Subcutaneous abdominal adipose tissue (tissue), 5 donors: ENCODE data around the gene NIPBL.
"Not testable (repeated sequence)": the region's sequence is repeated elsewhere in the genome, so short reads cannot be mapped to it uniquely, and the experiment has no call there.

ENCODE experiments used
- H3K27ac ChIP-seq: one replicate; pipeline ENCODE4 v1.7.0; 2013; ENCODE audit warnings: low read depth, mild to moderate bottlenecking, inconsistent platforms, low read length, moderate library complexity
- H3K27me3 ChIP-seq, 5 donors: one replicate each; pipeline ENCODE4 v1.7.0; 2013; ENCODE audit warnings: low read length in 5 of 5, inconsistent platforms in 1 of 5; ENCODE audit not compliant: control insufficient read depth in 5 of 5, insufficient read depth in 4 of 5
- H3K36me3 ChIP-seq, 5 donors: one replicate each; pipeline ENCODE4 v1.7.0; 2013; ENCODE audit warnings: low read length in 5 of 5; ENCODE audit not compliant: control insufficient read depth in 5 of 5, insufficient read depth in 5 of 5
- H3K4me1 ChIP-seq, 5 donors: one replicate each; pipeline ENCODE4 v1.7.0; 2013; ENCODE audit warnings: low read length in 5 of 5, mild to moderate bottlenecking in 3 of 5, moderate library complexity in 1 of 5; ENCODE audit not compliant: control insufficient read depth in 5 of 5, insufficient read depth in 5 of 5
- H3K4me3 ChIP-seq, 5 donors: one replicate each; pipeline ENCODE4 v1.7.0; 2013; ENCODE audit warnings: low read length in 5 of 5, low read depth in 1 of 5
- H3K9ac ChIP-seq, 5 donors: one replicate each; pipeline ENCODE4 v1.7.0; 2013; ENCODE audit warnings: low read length in 5 of 5, mild to moderate bottlenecking in 4 of 5, moderate library complexity in 3 of 5
- H3K9me3 ChIP-seq, 5 donors: one replicate each; pipeline ENCODE4 v1.7.0; 2013; ENCODE audit warnings: low read length in 5 of 5; ENCODE audit not compliant: control insufficient read depth in 5 of 5
- donor health status: healthy.
- donor health status: healthy.
- donor health status: healthy.
- donor health status: healthy.
- donor health status: healthy.

NIPBL gene

GRCh38 chr5:37090781-37091180 is 214.2 kb downstream of the NIPBL start:
- Histone ChIP-seq H3K36me3 (peaks cover 0 to 13% (median 5%) of the 10 kb centered on the region in 5 donors), H3K4me1 (no peaks in the 10 kb centered on the region), H3K27me3 (no peaks in the 10 kb centered on the region), H3K9ac (no peak overlapping the region), H3K27ac (no peak overlapping the region), H3K9me3 (peaks cover 0 to 3% (median 0%) of the 10 kb centered on the region in 5 donors), H3K4me3 (no peak overlapping the region)

- H3K36me3 ChIP-seq, H3K27me3 ChIP-seq, H3K27ac ChIP-seq, H3K4me3 ChIP-seq, H3K4me1 ChIP-seq, H3K9ac ChIP-seq: not testable (repeated sequence)
- peaks cover 0 to 16% (median 3%) of the 10 kb centered on the region in 5 donors for H3K9me3 ChIP-seq
These were observed 217.2 kb downstream of the NIPBL start for GRCh38 chr5:37093795-37094194.

GRCh38 chr5:37099267-37099666 is 222.7 kb downstream of the NIPBL start:
- peaks cover 0 to 28% (median 9%) of the 10 kb centered on the region in 5 donors for H3K9me3 ChIP-seq
- H3K9ac ChIP-seq, H3K4me3 ChIP-seq, H3K27ac ChIP-seq, H3K4me1 ChIP-seq, H3K27me3 ChIP-seq: not testable (repeated sequence)
- H3K36me3 ChIP-seq = peaks cover 3 to 15% (median 9%) of the 10 kb centered on the region in 5 donors

DNA sequence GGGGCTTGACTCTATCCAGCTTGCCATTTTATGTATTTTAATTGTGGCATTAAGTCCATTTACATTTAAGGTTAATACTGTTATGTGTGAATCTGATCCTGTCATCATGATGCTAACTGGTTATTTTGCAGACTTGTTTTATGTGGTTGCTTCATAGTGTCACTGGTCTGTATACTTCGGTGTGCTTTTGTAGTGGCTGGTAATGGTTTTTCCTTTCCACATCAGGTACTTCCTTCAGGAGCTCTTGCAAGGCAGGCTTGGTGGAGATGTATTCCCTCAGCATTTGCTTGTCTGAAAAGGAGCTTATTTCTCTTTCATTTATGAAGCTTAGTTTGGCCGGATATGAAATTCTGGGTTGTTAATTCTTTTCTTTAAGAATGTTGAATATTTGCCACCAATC is 226.7 kb downstream of the NIPBL start:
- H3K36me3 ChIP-seq = peaks cover 30 to 37% (median 32%) of the 10 kb centered on the region in 5 donors
- no peaks in the 10 kb centered on the region for H3K27me3 ChIP-seq
- H3K27ac ChIP-seq = no peak overlapping the region
- peaks cover 0 to 12% (median 6%) of the 10 kb centered on the region in 5 donors for H3K9me3 ChIP-seq
- H3K9ac ChIP-seq = no peak overlapping the region
- no peaks in the 10 kb centered on the region for H3K4me1 ChIP-seq
- H3K4me3 ChIP-seq = no peak overlapping the region

GRCh38 chr5:37109338-37109737 is 232.8 kb downstream of the NIPBL start:
- Histone ChIP-seq H3K27ac (no peak overlapping the region), H3K9ac (no peak overlapping the region), H3K36me3 (peaks cover 49 to 56% (median 55%) of the 10 kb centered on the region in 5 donors), H3K4me1 (no peaks in the 10 kb centered on the region), H3K4me3 (no peak overlapping the region), H3K27me3 (no peaks in the 10 kb centered on the region), H3K9me3 (no peaks in the 10 kb centered on the region)

GRCh38 chr5:37110135-37110534 is 233.6 kb downstream of the NIPBL start:
- H3K36me3 ChIP-seq = peaks cover 47 to 58% (median 55%) of the 10 kb centered on the region in 5 donors

DNA sequence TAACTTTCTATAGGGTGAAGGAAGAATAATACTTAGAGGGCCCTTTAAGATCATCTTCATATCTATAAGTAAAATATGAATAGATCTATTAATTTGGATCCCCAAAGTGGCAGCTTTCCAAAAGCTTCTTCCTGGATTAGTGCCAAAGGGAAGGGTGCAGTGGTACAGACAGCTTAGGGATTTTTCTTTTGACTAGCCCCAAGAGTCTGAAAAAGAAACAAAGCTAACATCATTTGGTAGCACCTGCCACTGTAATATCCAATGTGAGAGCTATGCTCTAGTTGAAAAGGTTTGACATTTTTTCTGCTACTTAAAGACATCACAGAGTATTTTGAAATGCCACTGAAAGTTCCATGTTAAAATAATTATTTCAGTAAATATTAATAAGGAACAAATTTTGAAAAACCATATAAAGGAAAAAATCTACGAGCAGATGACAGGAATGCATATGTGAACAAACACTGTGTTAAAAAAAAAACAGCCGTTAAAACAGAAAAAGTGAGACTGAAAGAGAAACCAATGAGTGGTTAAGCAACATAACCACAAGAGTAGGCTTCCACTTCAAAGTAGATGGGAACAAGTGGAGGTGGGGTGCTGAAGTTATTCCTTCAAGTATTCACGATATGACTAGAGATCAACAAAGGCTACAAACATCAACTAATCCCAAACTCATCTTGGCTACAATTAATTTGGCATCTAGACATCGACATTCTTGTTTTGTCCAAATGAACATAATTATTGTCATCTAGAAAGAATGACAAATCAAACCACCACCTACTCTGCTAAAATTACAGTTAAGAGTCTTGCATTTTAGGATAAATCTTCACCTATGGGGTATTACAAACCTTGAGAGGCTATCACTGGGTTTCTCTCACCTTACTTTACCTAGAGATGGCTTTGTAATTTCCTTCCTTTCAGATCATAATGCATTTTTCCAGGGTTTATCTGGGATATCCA is 235.1 kb downstream of the NIPBL start:
- H3K9me3 ChIP-seq = no peaks in the 10 kb centered on the region
- peaks cover 0 to 8% (median 0%) of the 10 kb centered on the region in 5 donors for H3K4me1 ChIP-seq
- peaks cover 42 to 58% (median 54%) of the 10 kb centered on the region in 5 donors for H3K36me3 ChIP-seq
- H3K9ac ChIP-seq = no peak overlapping the region
- no peak overlapping the region for H3K27ac ChIP-seq
- H3K4me3 ChIP-seq = no peak overlapping the region
- H3K27me3 ChIP-seq = no peaks in the 10 kb centered on the region

More at GRCh38 chr5:37110135-37110534, 233.6 kb downstream of the NIPBL start:
- Histone ChIP-seq H3K27me3 (no peaks in the 10 kb centered on the region), H3K4me3 (no peak overlapping the region), H3K27ac (no peak overlapping the region), H3K9me3 (no peaks in the 10 kb centered on the region), H3K4me1 (no peaks in the 10 kb centered on the region), H3K9ac (no peak overlapping the region)

GRCh38 chr5:37112383-37112991 is 235.9 kb downstream of the NIPBL start:
- no peaks in the 10 kb centered on the region for H3K27me3 ChIP-seq
- H3K4me3 ChIP-seq = no peak overlapping the region
- H3K9me3 ChIP-seq = no peaks in the 10 kb centered on the region
- H3K36me3 ChIP-seq = peaks cover 36 to 56% (median 47%) of the 10 kb centered on the region in 5 donors
- peaks cover 0 to 8% (median 0%) of the 10 kb centered on the region in 5 donors for H3K4me1 ChIP-seq
- H3K27ac ChIP-seq = no peak overlapping the region
- no peak overlapping the region for H3K9ac ChIP-seq
